HFF-Myc (cell line): ENCODE data around the gene SSX2IP.
A peak's percentile ranks its signal among the peaks of the same experiment; 100 is the strongest.

Experiments used
- DNase-seq: peaks from one replicate; pipeline ENCODE4 v3.0.0-alpha.2; 2011; ENCODE audit warnings: low read depth; ENCODE audit errors: extremely low read depth
- H3K4me3 ChIP-seq: replicated peaks from 2 replicates; pipeline ENCODE4 v1.5.1; 2011; ENCODE audit warnings: low read depth, mild to moderate bottlenecking, control low read depth, low read length
- CTCF ChIP-seq: IDR thresholded peaks from 2 replicates; pipeline ENCODE4 v1.5.1; 2012; ENCODE audit warnings: mild to moderate bottlenecking, low read depth, low read length, control low read depth; ENCODE audit errors: missing control alignments

SSX2IP gene, protein sequence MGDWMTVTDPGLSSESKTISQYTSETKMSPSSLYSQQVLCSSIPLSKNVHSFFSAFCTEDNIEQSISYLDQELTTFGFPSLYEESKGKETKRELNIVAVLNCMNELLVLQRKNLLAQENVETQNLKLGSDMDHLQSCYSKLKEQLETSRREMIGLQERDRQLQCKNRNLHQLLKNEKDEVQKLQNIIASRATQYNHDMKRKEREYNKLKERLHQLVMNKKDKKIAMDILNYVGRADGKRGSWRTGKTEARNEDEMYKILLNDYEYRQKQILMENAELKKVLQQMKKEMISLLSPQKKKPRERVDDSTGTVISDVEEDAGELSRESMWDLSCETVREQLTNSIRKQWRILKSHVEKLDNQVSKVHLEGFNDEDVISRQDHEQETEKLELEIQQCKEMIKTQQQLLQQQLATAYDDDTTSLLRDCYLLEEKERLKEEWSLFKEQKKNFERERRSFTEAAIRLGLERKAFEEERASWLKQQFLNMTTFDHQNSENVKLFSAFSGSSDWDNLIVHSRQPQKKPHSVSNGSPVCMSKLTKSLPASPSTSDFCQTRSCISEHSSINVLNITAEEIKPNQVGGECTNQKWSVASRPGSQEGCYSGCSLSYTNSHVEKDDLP

GRCh38 chr1:84690397-84691121, at the start of gene SSX2IP:
TSS of gene SSX2IP (minus strand) at chr1:84690461. CDS start at chr1:84671219, 19,242 bp downstream.
- H3K4me3 ChIP-seq, result peak within 1 kb of the TSS; percentile 63
- TF ChIP-seq CTCF, result no peak
- peak; percentile 87 for DNase-seq

DNA sequence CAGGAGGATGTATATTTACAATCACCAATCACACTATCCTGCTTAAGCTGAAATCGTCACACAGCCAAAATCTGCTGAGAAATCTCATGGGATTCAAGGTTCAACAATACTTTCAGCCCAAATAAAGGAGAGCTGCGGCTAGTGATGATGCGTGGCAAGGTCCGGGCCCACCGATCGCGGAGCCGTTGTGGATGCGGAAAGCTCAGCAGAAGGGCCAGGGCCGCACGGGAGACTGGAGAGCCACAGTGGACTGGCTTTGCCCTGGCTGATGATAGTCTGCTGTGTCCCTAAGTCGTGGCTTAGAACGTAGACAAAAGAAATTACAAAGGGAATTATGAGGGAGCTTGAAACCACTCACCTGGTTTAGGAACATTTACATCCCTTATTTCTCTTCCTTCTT, 48.0 kb upstream of the SSX2IP start:
- no peak for DNase-seq
- TF ChIP-seq CTCF, result no peak
- H3K4me3 ChIP-seq, result no peak overlapping the region

GRCh38 chr1:84737590-84737989, 47.3 kb upstream of the SSX2IP start:
- H3K4me3 ChIP-seq, result no peak overlapping the region
- TF ChIP-seq CTCF, result no peak
- no peak for DNase-seq

- TF ChIP-seq CTCF, result no peak
- H3K4me3 ChIP-seq, result no peak overlapping the region
- no peak for DNase-seq
Measured at GRCh38 chr1:84736944-84737343, 46.7 kb upstream of the SSX2IP start.

GRCh38 chr1:84736445-84736844, 46.2 kb upstream of the SSX2IP start:
- DNase-seq, result no peak
- H3K4me3 ChIP-seq, result no peak overlapping the region
- no peak for TF ChIP-seq CTCF

- DNase-seq, result no peak
- no peak overlapping the region for H3K4me3 ChIP-seq
- no peak for TF ChIP-seq CTCF
Measured at GRCh38 chr1:84735483-84735882, 45.2 kb upstream of the SSX2IP start.
